H1 (cell line): ENCODE data around the gene GPSM1. TPM values are rescaled to one million over a fixed set of nuclear protein-coding genes. Genes with fewer than 3 reads are reported as not detected.

ENCODE experiments used
- ASH2L ChIP-seq: fragments of 200-600, 300-600 bp; sonication (generic); IDR thresholded peaks from one replicate; pipeline ENCODE4 v1.7.1; 2017; ENCODE audit warnings: low read length
- CTCF ChIP-seq, 3 experiments: IDR thresholded peaks; 1 replicate in 2 of 3; 2 replicates in 1 of 3; pipeline versions ENCODE4 v1.5.1 to v1.6.1; 2011; ENCODE audit warnings: low read length in 3 of 3, mild to moderate bottlenecking in 3 of 3, inconsistent platforms in 2 of 3, low read depth in 1 of 3, moderate library complexity in 1 of 3; ENCODE audit not compliant: insufficient read depth in 1 of 3; ENCODE audit errors: control extremely low read depth in 1 of 3
- EP300 ChIP-seq, 2 experiments: IDR thresholded peaks; 1 replicate in 1 of 2; 2 replicates in 1 of 2; pipeline ENCODE4 v1.6.1; 2011 to 2012; ENCODE audit warnings: low read depth in 2 of 2, low read length in 2 of 2, mild to moderate bottlenecking in 2 of 2, borderline replicate concordance in 1 of 2, inconsistent platforms in 1 of 2, moderate library complexity in 1 of 2
- EZH2 ChIP-seq: fragments of 200-600 bp; sonication (generic); IDR thresholded peaks from 2 replicates; pipeline ENCODE4 v1.7.1; 2012; ENCODE audit warnings: low read depth, mild to moderate bottlenecking, moderate library complexity, low read length, inconsistent platforms; ENCODE audit not compliant: severe bottlenecking
- JUN ChIP-seq: IDR thresholded peaks from 2 replicates; pipeline ENCODE4 v1.6.1; 2011; ENCODE audit warnings: low read depth, mild to moderate bottlenecking, improper control_type of control experiment, low read length
- KDM1A ChIP-seq: fragments of 200-600, 300-600 bp; sonication (generic); IDR thresholded peaks from 2 replicates; pipeline ENCODE4 v1.7.1; 2016; ENCODE audit warnings: mild to moderate bottlenecking, low read length, borderline replicate concordance
- KDM5A ChIP-seq: fragments of 200-600 bp; IDR thresholded peaks from 2 replicates; pipeline ENCODE4 v1.7.1; 2012; ENCODE audit warnings: mild to moderate bottlenecking, low read length, inconsistent platforms, mixed read lengths
- POU5F1 ChIP-seq: IDR thresholded peaks from 2 replicates; pipeline ENCODE4 v1.6.1; 2011; ENCODE audit warnings: low read depth, mild to moderate bottlenecking, low read length, moderate library complexity
- RNF2 ChIP-seq: fragments of 200-900, 300-1000 bp; sonication (generic); IDR thresholded peaks from 2 replicates; pipeline ENCODE4 v1.7.1; 2016; ENCODE audit warnings: borderline replicate concordance, low read depth, mild to moderate bottlenecking, antibody characterized with exemption, low read length; ENCODE audit not compliant: poor library complexity, severe bottlenecking; ENCODE audit errors: missing control alignments
- polyA plus RNA-seq, 7 experiments: library from polyadenylated mRNA; depleted of rRNA in 3 of 7; stranded (reverse) in 5 of 7; unstranded in 2 of 7; fragments of >200 nt in 5 of 7; fragments of 200-250 nt in 2 of 7; gene quantifications; 1 replicate in 5 of 7; 2 replicates in 1 of 7; 4 replicates in 1 of 7; pipeline versions ENCODE4 v1.2.1 to v1.2.3, GENCODE V29; 2011 to 2013; ENCODE audit warnings: missing spikeins in 2 of 7, mixed read lengths in 2 of 7
- total RNA-seq: library from RNA; stranded (reverse); fragmentation: NEBNext Ultra II Directional; extraction: Animal tissue kit (Norgen Biotek cat#: 25700); gene quantifications from 2 replicates; pipeline ENCODE4 v1.2.1, GENCODE V29; 2021

GPSM1 gene
- total and polyA plus RNA-seq, 2 of the 8 experiments (the other 6 are each of a cell fraction or from before 2014, with no cell fraction given) = 12.8 to 18.0 TPM

- TF ChIP-seq EP300 (IDR thresholded peaks at IDR 0.05; ENCODE audit: borderline replicate concordance in 1 of 2, low read depth in 2 of 2, low read length in 2 of 2) (no peak), KDM5A (no peak), RNF2 (no peak), JUN (no peak), CTCF (IDR thresholded peaks at IDR 0.05; ENCODE audit: control extremely low read depth in 1 of 3, insufficient read depth in 1 of 3, low read depth in 1 of 3, low read length in 3 of 3) (no peak), ASH2L (no peak), KDM1A (no peak), POU5F1 (no peak), EZH2 (no peak)
Observed at GRCh38 chr9:136378170-136379002, 51.0 kb downstream of the GPSM1 start (continued).
